DMS79 treated with DMSO at 0.1 percent for 48 hours (cell line): Measurements from ENCODE around the gene RFX3.
A peak's percentile ranks its signal among the peaks of the same experiment; 100 is the strongest.

Experiments
- DNase-seq: peaks from one replicate; lab custom pipeline; 2025; lab: John Stamatoyannopoulos, UW

The RFX3 gene

GRCh38 chr9:3525836-3526164, at the start of gene RFX3:
Gene RFX3 (minus strand): TSS chr9:3526001. CDS start chr9:3395588, 130,413 bp downstream.
- peak; percentile 86 for DNase-seq

GRCh38 chr9:3571500-3571899, 45.7 kb upstream of the RFX3 start:
- no peak for DNase-seq

- no peak for DNase-seq
Measured at GRCh38 chr9:3569529-3569928, 43.7 kb upstream of the RFX3 start.

- no peak for DNase-seq
Measured at GRCh38 chr9:3567988-3568387, 42.2 kb upstream of the RFX3 start.

- no peak for DNase-seq
Measured at GRCh38 chr9:3553076-3553765, 27.4 kb upstream of the RFX3 start.

- DNase-seq: no peak
Measured at GRCh38 chr9:3549225-3549624, 23.4 kb upstream of the RFX3 start.

GRCh38 chr9:3548648-3549047, 22.8 kb upstream of the RFX3 start:
- no peak for DNase-seq

GRCh38 chr9:3541206-3541605, 15.4 kb upstream of the RFX3 start:
- DNase-seq: no peak

- no peak for DNase-seq
Measured at GRCh38 chr9:3534614-3535404, 9.0 kb upstream of the RFX3 start.

GRCh38 chr9:3532158-3532557, 6.4 kb upstream of the RFX3 start:
- no peak for DNase-seq

- DNase-seq: peak; percentile 89
Measured at GRCh38 chr9:3528451-3528850, 2.6 kb upstream of the RFX3 start.

GRCh38 chr9:3526997-3527940, 1.5 kb upstream of the RFX3 start:
- peak; percentile 82 for DNase-seq

GRCh38 chr9:3526165-3526996, 580 bp upstream of the RFX3 start:
- peak; percentile 89 for DNase-seq

GRCh38 chr9:3525096-3525835, 535 bp downstream of the RFX3 start:
- no peak for DNase-seq

- DNase-seq: no peak
Measured at GRCh38 chr9:3521966-3522365, 3.8 kb downstream of the RFX3 start.

GRCh38 chr9:3520564-3520963, 5.2 kb downstream of the RFX3 start:
- no peak for DNase-seq

GRCh38 chr9:3517377-3518048, 8.3 kb downstream of the RFX3 start:
- DNase-seq: no peak

GRCh38 chr9:3516667-3517330, 9.0 kb downstream of the RFX3 start:
- DNase-seq: no peak

GRCh38 chr9:3515405-3515804, 10.4 kb downstream of the RFX3 start:
- DNase-seq: no peak

- DNase-seq: no peak
Measured at GRCh38 chr9:3514786-3515185, 11.0 kb downstream of the RFX3 start.
